Adrenal gland (tissue), 12 donors: ENCODE results near the gene AFAP1. TPM values are rescaled to one million over a fixed set of nuclear protein-coding genes. Genes with fewer than 3 reads are reported as not detected.

Experiments used
- DNase-seq, 7 donors: peaks; one replicate each; pipeline ENCODE4 v3.0.0-alpha.2; 2019 to 2020
- H3K27ac ChIP-seq, 5 donors: fragments of 200-600 bp; sonication (generic) in 4 of 5; 1 replicate in 3 of 5; 2 replicates in 2 of 5; pipeline versions ENCODE4 v1.5.1 to v1.8.0; 2016 to 2020; ENCODE audit warnings: mild to moderate bottlenecking in 1 of 5
- H3K27me3 ChIP-seq: fragments of 200-600 bp; 2 replicates; pipeline ENCODE4 v1.8.0; 2021
- H3K36me3 ChIP-seq, 2 donors: fragments of 200-600 bp; replicated peaks in 1 of 2; 1 replicate in 1 of 2; 2 replicates in 1 of 2; pipeline versions ENCODE4 v1.5.1 to v1.8.0; 2018 to 2022
- H3K4me1 ChIP-seq, 2 donors: fragments of 200-600 bp; replicated peaks in 1 of 2; 1 replicate in 1 of 2; 2 replicates in 1 of 2; pipeline versions ENCODE4 v1.5.1 to v1.8.0; 2018 to 2021
- H3K4me3 ChIP-seq, 4 donors: fragments of 200-600 bp; sonication (generic) in 3 of 4; one replicate each; pipeline ENCODE4 v1.5.1; 2016 to 2018
- H3K9me3 ChIP-seq, 3 donors: fragments of 200-600 bp; sonication (generic) in 1 of 3; replicated peaks in 1 of 3; 1 replicate in 2 of 3; 2 replicates in 1 of 3; pipeline versions ENCODE4 v1.5.1 to v1.8.0; 2016 to 2021
- CTCF ChIP-seq, 6 experiments: fragments of 450-650 bp in 4 of 6; fragments of 200-600 bp in 2 of 6; sonication (generic) in 1 of 6; IDR thresholded peaks; 1 replicate in 5 of 6; 2 replicates in 1 of 6; pipeline versions ENCODE4 v1.5.1 to v1.8.0; 2016 to 2021; ENCODE audit warnings: antibody characterized with exemption in 6 of 6, mild to moderate bottlenecking in 2 of 6, moderate library complexity in 1 of 6
- POLR2A ChIP-seq, 2 donors: fragments of 450-650 bp; IDR thresholded peaks; one replicate each; pipeline ENCODE4 v1.6.1; 2017; ENCODE audit warnings: antibody characterized with exemption in 2 of 2, mild to moderate bottlenecking in 2 of 2, moderate library complexity in 1 of 2
- WGBS, 4 donors: extraction: QIAGEN DNeasy Blood & Tissue Kit in 2 of 4; methylation state at CpG; one replicate each; pipeline versions ENCODE4 v1.1.5 to v1.1.7; 2013 to 2017; 5-methylcytosine and 5-hydroxymethylcytosine counted together
- intact Hi-C, 2 donors: fragments of 100-400 bp; cut with DNase I; formaldehyde crosslinking; loops; one replicate each; pipeline versions ENCODE4 v1.14.1 to v1.15.0; 2022 to 2023
- polyA plus RNA-seq, 3 donors: library from polyadenylated mRNA; stranded (reverse); fragments of 200-250 nt in 2 of 3; fragments of 350-450 nt in 1 of 3; fragmentation: Illumina TruSeq in 1 of 3; extraction: RNeasy Lipid Tissue Mini Kit (QIAGEN cat#74804) in 1 of 3; gene quantifications; one replicate each; pipeline ENCODE4 v1.2.3, GENCODE V29; 2013 to 2014
- total RNA-seq, 9 donors: library from RNA; depleted of rRNA in 4 of 9; stranded (reverse); fragments of >200 nt in 4 of 9; fragments of 120-200 nt in 1 of 9; fragmentation: NEBNext Ultra II Directional in 1 of 9; extraction: Animal tissue kit (Norgen Biotek cat#: 25700) in 1 of 9; gene quantifications; one replicate each; pipeline versions ENCODE4 v1.1.0 to v1.2.4, GENCODE V29; 2013 to 2023
- donor health status: healthy with polysubstance abuse.
- donor health status: Bipolar disorder and iron deficiency.
- donor health status: DM: yes; HTN: yes; CAD: no.
- donor health status: DM: no; HTN: no; CAD: no.
- donor health status: DM: no; HTN: no; CAD: no.
- donor health status: DM: yes; HTN: yes; CAD: no.

Gene AFAP1
- total and polyA plus RNA-seq, 12 donors, result 3.3 to 16.1 (median 9.8) TPM

- Histone ChIP-seq H3K27me3 (no peaks in the 10 kb centered on the region), H3K4me1 (peaks cover 0 to 4% of the 10 kb centered on the region in 2 donors), H3K4me3 (no peak overlapping the region), H3K27ac (no peak overlapping the region), H3K36me3 (no peaks in the 10 kb centered on the region), H3K9me3 (no peaks in the 10 kb centered on the region)
- no peak for TF ChIP-seq CTCF (IDR thresholded peaks at IDR 0.05)
- TF ChIP-seq POLR2A (IDR thresholded peaks at IDR 0.05), result no peak
- DNase-seq, result no peak
- WGBS, 4 donors, result 85 to 93% (median 88%) methylated on average over 18 of the region's 18 CpGs
- intact Hi-C loops, result no loop called here
Measured at GRCh38 chr4:7950301-7951092, 10.8 kb upstream of the AFAP1 start.

- no peaks in the 10 kb centered on the region for H3K27me3 ChIP-seq
- TF ChIP-seq CTCF (IDR thresholded peaks at IDR 0.05) (no peak), POLR2A (IDR thresholded peaks at IDR 0.05) (no peak)
- no peak for DNase-seq
- intact Hi-C loops, result no loop called here
- peaks cover 0 to 4% of the 10 kb centered on the region in 2 donors for H3K4me1 ChIP-seq
- no peak overlapping the region for H3K27ac ChIP-seq
- H3K9me3 ChIP-seq, result no peaks in the 10 kb centered on the region
- no peaks in the 10 kb centered on the region for H3K36me3 ChIP-seq
- H3K4me3 ChIP-seq, result no peak overlapping the region
- 66 to 71% (median 68%) methylated on average over 3 to 4 of the region's 4 CpGs for WGBS, 4 donors
Measured at GRCh38 chr4:7949759-7950158, 10.1 kb upstream of the AFAP1 start.

GRCh38 chr4:7947927-7948326 lies 8.3 kb upstream of the AFAP1 start:
- 53 to 66% (median 56%) methylated on average over 4 of the region's 4 CpGs for WGBS, 4 donors
- TF ChIP-seq POLR2A (IDR thresholded peaks at IDR 0.05) (no peak), CTCF (IDR thresholded peaks at IDR 0.05) (no peak)
- no peaks in the 10 kb centered on the region for H3K9me3 ChIP-seq
- H3K36me3 ChIP-seq, result no peaks in the 10 kb centered on the region
- intact Hi-C loops, result no loop called here
- no peak for DNase-seq
- H3K4me1 ChIP-seq, result peaks cover 0 to 4% of the 10 kb centered on the region in 2 donors
- no peak overlapping the region for H3K27ac ChIP-seq
- no peak overlapping the region for H3K4me3 ChIP-seq
- no peaks in the 10 kb centered on the region for H3K27me3 ChIP-seq

- Histone ChIP-seq H3K36me3 (no peaks in the 10 kb centered on the region), H3K4me3 (no peak overlapping the region), H3K4me1 (peaks cover 0 to 4% of the 10 kb centered on the region in 2 donors), H3K9me3 (no peaks in the 10 kb centered on the region), H3K27me3 (no peaks in the 10 kb centered on the region), H3K27ac (no peak overlapping the region)
- WGBS, 4 donors, result 75 to 84% (median 82%) methylated on average over 13 to 14 of the region's 14 CpGs
- intact Hi-C loops, result no loop called here
- DNase-seq, result no peak
- TF ChIP-seq CTCF (IDR thresholded peaks at IDR 0.05), result no peak
- no peak for TF ChIP-seq POLR2A (IDR thresholded peaks at IDR 0.05)
Measured at GRCh38 chr4:7945709-7946380, 6.2 kb upstream of the AFAP1 start.
